HG02840 (cell line): ENCODE results near the gene SYT5.

Experiments
- ATAC-seq: cut with Tn5 transposase; IDR thresholded peaks from one replicate; pipeline ENCODE4 v1.9.1; 2021; ENCODE audit warnings: mild to moderate bottlenecking, moderate library complexity, moderate number of reproducible peaks; ENCODE audit not compliant: unreplicated experiment, low FRiP score

The SYT5 gene

DNA sequence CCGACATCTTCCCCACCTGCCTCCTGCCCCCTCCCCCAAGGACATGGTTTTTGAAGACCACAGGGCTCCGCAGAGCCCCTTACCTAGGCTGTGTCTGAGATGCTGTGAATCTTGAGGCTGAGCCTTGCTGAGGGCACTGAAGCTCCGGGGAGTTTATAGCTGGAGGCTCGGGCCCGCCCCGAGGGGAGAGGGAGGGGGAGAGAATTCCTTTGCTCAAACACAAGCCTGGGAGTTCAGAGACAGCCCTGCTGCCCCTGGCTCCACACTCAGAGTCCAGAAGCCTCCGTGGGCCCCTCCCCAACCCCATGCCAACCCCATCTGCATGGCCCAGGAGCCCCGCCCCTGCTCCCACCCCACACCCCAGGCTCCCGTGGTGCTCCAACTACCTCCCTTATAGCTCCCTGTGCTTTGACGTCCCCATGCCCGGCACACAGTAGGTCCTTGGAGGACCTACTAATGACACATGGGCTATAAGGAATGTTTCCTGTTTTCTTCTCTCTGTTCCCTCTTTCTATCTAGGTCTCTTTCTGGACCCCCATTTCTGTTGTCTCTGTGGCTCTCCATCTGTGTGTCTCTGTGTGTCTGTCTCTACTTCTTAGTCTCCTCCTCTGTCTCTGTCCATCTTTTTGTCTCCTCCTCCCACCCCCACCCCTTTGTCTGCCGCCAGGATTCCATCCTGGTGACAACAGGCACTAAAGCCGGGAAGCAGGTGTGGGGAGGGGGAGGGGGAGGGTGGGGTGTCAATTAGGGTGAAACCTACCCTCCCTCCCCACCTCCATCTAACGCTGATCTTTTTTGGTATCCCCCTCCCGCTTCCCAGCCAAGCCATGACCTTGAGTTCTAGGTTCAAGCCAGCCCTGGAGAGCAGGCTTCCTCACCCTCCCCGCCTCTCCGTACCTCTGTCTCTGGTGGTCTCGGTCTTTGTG is 30.7 kb downstream of the SYT5 start, which contains the start of gene TNNT1:
TSS of gene TNNT1 (minus strand) at position 129 of the 926 bp plus-strand sequence. CDS start 2,049 bp downstream, outside the sequence.
- ATAC-seq, result no peak

GRCh38 chr19:55147545-55148251 is 32.4 kb downstream of the SYT5 start:
- no peak for ATAC-seq

GRCh38 chr19:55146705-55147273 is 33.3 kb downstream of the SYT5 start:
- no peak for ATAC-seq

DNA sequence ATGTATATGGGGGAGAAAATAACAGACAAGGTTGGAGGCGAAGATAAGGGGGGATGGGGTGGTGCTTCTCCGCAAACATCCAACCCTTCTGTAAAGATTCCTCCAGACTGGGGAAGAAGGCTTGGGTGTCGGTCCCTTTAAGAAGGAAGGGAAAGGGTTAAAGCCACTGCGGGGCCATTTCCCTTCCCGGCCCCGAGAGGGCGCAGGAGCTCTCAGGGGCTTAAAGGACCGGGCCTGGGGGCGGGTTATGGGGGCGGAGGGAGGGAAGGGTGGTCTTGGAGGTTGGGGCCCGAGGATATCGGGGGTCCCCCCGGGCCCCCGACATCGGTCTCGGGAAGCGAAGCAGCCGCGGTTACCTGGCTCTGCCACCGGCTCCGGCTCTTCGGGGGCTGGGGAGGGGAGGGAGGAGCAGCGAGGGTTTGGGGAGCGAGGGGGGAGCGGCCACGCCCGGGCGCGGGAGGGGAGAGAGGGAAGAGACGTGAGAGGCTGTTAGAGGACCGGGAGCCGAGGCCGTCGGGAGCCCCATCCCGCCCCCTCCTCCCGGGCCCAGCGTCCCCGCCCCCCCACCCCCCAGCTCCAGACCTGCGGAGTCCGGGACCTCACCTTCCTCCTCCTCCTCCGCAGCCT is 33.9 kb downstream of the SYT5 start:
- ATAC-seq, result no peak

DNA sequence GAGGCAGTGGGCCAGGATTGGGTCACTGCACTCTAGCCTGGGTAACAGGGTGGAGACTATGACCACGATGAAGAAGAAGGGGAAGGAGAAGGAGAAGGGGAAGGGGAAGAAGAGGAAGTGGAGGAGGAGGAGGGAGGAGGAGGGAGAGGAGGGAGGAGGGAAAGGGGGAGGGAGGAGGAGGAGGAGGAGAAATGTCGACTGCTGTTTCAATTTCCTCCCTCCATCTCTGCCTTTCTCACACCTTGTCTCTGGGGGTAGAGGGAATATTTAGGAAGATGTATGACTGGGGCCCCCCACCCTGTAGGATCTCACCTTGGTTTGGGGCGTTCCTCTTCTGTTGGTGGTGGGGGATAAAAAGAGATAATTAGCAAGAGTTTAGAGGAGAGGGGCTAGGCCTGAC is 34.9 kb downstream of the SYT5 start:
- ATAC-seq, result no peak

GRCh38 chr19:55141696-55142095 is 38.4 kb downstream of the SYT5 start:
- no peak for ATAC-seq

GRCh38 chr19:55137915-55138314 is 42.2 kb downstream of the SYT5 start:
- no peak for ATAC-seq

DNA sequence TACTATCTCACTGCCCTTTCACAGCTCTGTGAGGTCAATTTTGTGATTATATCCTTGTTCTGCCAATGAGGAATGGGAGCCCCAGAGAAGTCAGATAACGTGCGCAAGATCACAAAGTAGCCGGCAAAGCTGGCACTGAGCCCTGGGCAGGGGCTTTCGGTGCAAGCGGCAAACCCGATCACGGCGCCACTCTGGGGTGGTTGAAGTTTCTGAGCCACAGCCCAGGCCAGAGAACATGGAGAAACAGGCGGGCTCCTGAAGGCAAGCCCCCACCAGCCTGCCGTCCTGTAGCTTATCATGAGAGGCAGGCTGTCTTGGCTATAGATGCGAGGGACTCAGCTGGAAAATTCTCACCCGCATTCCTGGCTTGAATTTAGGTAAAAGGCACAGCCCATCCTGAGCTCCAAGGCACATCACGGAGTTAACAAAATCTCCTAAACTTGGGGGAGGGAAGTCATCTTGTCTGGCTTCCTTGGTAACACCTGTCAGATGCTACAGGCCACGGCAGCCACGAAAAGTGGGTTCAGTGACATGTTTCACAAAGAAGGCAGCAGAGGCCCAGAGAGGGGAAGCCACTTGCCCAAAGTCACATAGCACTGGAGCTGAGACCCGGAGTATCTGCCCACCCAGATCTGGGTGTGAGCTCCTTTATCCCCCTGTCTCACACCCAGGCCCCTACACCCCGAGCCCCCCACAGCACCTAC is 43.5 kb downstream of the SYT5 start:
- no peak for ATAC-seq

GRCh38 chr19:55134736-55135135 is 45.4 kb downstream of the SYT5 start:
- no peak for ATAC-seq

DNA sequence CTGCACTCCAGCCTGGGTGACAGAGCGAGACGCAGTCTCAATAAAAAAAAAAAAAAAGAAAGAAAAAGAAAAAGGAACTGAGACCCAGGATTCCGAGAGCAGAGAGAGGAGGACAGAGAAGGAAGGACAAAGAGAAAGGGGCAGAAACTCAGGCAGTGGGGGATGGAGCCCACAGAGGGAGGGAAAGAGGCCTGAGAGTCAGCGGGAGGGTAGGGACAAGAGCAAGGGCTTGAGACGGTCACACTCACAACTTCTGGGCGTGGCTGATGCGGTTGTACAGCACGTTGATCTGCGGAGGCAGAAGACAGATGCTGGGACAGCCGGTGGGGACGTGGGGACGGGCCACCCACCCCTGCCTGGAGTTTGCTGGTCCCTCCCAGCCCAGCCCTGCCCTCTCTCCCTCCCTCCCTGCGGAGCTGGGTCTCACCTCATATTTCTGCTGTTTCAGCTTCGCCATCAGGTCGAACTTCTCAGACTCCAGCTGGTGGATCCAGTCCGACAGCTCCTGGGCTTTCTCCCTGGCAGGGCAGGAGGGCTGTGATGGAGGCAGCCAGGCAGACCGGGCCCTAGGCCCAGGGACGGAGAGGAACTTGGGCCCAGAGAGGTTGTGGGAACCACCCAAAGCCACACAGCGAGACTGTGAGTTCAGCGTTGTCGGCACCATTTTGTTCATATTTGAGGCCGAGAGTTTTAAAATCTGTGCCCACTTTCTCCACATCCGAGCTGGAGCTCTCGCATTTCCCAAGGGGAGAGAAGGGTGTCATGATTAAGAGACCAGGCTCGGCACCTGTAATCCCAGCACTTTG is 46.2 kb downstream of the SYT5 start:
- ATAC-seq, result no peak

DNA sequence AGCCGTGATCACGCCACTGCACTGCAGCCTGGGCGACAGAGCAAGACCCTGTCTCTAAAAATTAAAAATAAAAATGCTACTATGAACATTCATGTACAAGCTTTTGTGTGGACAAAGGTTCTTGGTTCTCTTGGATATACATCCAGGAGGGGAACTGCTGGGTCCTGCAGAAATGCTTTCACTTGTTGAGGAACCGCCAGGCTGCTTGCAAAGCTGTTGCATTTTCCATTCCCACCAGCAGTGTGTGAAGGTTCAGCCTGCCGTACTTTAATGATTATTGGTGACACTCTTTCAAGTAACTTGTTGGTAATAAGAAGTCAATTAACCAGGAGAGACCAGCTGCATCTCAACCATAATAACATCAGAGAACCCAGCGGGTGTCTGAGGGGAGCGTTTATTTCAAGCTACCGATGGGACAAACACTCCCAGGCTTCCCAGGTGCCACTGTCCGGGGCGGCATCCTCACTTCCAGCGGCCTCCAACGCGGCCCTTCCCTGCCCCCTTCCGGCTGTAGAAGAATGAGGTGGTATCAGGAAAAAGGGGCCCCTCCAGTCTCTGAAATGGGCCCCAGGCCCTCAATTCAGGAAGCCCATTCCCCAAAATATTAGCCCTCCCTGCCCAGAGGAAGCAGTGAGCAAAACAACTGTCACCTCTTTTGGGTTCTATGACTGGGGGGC is 47.5 kb downstream of the SYT5 start:
- no peak for ATAC-seq

- ATAC-seq, result no peak
Observed at GRCh38 chr19:55131421-55131820, 48.7 kb downstream of the SYT5 start.
